Measurements from ENCODE around the gene WIPI1. TPM values are rescaled to one million over a fixed set of nuclear protein-coding genes. Genes with fewer than 3 reads are reported as not detected.

The WIPI1 gene
- total RNA-seq, 2 donors from 2014 or later, result 54.2 to 58.3 TPM

GRCh38 chr17:68375566-68375965 is 81.7 kb downstream of the WIPI1 start:
- no peaks in the 10 kb centered on the region for H3K36me3 ChIP-seq
- ATAC-seq (ENCODE audit: insufficient number of reproducible peaks, low FRiP score, low read depth) (no peak), DNase-seq (ENCODE audit: low spot score) (no peak)
- H3K4me1 ChIP-seq (ENCODE audit: control insufficient read depth in 1 of 2, low read depth in 2 of 2), result peaks cover 18 to 27% of the 10 kb centered on the region in 2 donors
- H3K27me3 ChIP-seq (replicated peaks; ENCODE audit: insufficient read depth), result no peaks in the 10 kb centered on the region
- H3K9me3 ChIP-seq, result no peaks in the 10 kb centered on the region
- no peak for TF ChIP-seq CTCF (IDR thresholded peaks at IDR 0.05)
- no peak overlapping the region for H3K4me3 ChIP-seq
- H3K27ac ChIP-seq, result no peak overlapping the region

Other genes with a start within 250 kb of the WIPI1 start
- gene AMZ2, start 209.5 kb downstream of the WIPI1 start, total RNA-seq, result 10 to 100 TPM; 28.7 to 42.6 TPM
- 1 to 10 TPM in 1 of 2 donors, under 1 TPM in 1; 0.41 to 1.2 TPM for gene SLC16A6, start 166.4 kb downstream of the WIPI1 start, total RNA-seq
- gene ARSG, start 166.0 kb downstream of the WIPI1 start, total RNA-seq, result 10 to 100 TPM in 1 of 2 donors, 1 to 10 TPM in 1; 5.4 to 16.9 TPM
- gene PRKAR1A, start 54.9 kb upstream of the WIPI1 start, total RNA-seq, result 100 to 1,000 TPM; 345 to 412 TPM
- gene FAM20A, start 143.9 kb upstream of the WIPI1 start, total RNA-seq, result 10 to 100 TPM; 24.8 to 25.3 TPM